ENCODE data around the gene TUBD1.

The TUBD1 gene

DNA sequence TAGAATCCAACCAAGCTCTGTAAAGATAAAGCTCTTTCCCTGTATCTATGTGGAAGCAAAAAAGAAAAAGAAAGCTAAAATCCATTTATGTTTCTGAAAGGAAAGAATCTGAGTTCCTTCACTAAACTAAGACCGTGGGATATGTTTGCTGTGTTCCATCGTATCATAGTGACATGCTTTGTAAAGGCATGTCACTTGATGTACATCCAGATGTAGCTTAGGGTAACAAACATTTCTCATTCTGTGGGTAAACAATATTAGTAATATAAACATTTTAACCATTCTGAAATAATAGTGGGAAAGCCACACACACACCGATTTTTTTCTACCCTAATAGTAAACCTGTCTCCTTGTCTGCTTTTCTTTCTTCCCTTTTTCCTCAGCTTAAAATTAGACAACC is 78.1 kb downstream of the TUBD1 start:
- H3K4me1 ChIP-seq (ENCODE audit: control insufficient read depth, insufficient read depth, low read length, poor library complexity, severe bottlenecking) = no peaks in the 10 kb centered on the region
- H3K4me3 ChIP-seq (ENCODE audit: extremely low read depth, insufficient read depth, low read length, poor library complexity, severe bottlenecking) = no peak overlapping the region
- WGBS, 2 experiments (ENCODE audit: insufficient coverage in 2 of 2) = 96 to 100% methylated on average over 1 to 2 of the region's 3 CpGs
- no peaks in the 10 kb centered on the region for H3K9me3 ChIP-seq (ENCODE audit: control insufficient read depth, low read length)
- no peak overlapping the region for H3K27ac ChIP-seq (ENCODE audit: low read depth, low read length, severe bottlenecking)
- peaks cover 27% of the 10 kb centered on the region for H3K36me3 ChIP-seq (ENCODE audit: control insufficient read depth, insufficient read depth, low read length)

GRCh38 chr17:59814276-59814675 is 78.5 kb downstream of the TUBD1 start:
- no peak overlapping the region for H3K27ac ChIP-seq (ENCODE audit: low read depth, low read length, severe bottlenecking)
- H3K4me1 ChIP-seq (ENCODE audit: control insufficient read depth, insufficient read depth, low read length, poor library complexity, severe bottlenecking) = no peaks in the 10 kb centered on the region
- H3K36me3 ChIP-seq (ENCODE audit: control insufficient read depth, insufficient read depth, low read length) = peaks cover 27% of the 10 kb centered on the region
- WGBS, 2 experiments (ENCODE audit: insufficient coverage in 2 of 2) = 100% methylated on average over 1 of the region's 1 CpG; no CpG with 5 or more reads in 1 of the 2 experiments
- H3K4me3 ChIP-seq (ENCODE audit: extremely low read depth, insufficient read depth, low read length, poor library complexity, severe bottlenecking) = no peak overlapping the region
- H3K9me3 ChIP-seq (ENCODE audit: control insufficient read depth, low read length) = no peaks in the 10 kb centered on the region

DNA sequence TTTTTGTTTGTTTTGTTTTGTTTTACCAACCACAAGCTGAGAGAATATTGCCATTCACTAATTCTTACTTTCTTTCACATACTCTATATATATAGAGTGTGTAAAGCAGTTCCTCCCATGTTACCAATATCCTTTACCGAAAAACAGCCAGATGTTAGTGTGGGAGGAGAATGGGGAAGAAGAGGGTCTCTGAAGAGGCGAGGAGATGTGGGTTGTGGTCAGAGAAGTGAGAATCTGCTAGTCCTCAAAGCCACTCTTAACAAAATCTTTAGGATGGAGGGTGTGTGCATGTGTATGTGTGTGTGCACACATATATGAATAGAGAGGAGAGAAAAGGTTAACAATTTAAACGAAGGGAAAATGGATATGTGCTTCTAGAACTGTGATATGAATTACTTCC is 80.6 kb downstream of the TUBD1 start:
- no peaks in the 10 kb centered on the region for H3K9me3 ChIP-seq (ENCODE audit: control insufficient read depth, low read length)
- 100% methylated on average over 1 of the region's 3 CpGs; no CpG with 5 or more reads in 1 of the 2 experiments for WGBS, 2 experiments (ENCODE audit: insufficient coverage in 2 of 2)
- H3K36me3 ChIP-seq (ENCODE audit: control insufficient read depth, insufficient read depth, low read length) = peaks cover 27% of the 10 kb centered on the region
- no peak overlapping the region for H3K4me3 ChIP-seq (ENCODE audit: extremely low read depth, insufficient read depth, low read length, poor library complexity, severe bottlenecking)
- no peak overlapping the region for H3K27ac ChIP-seq (ENCODE audit: low read depth, low read length, severe bottlenecking)
- H3K4me1 ChIP-seq (ENCODE audit: control insufficient read depth, insufficient read depth, low read length, poor library complexity, severe bottlenecking) = no peaks in the 10 kb centered on the region

DNA sequence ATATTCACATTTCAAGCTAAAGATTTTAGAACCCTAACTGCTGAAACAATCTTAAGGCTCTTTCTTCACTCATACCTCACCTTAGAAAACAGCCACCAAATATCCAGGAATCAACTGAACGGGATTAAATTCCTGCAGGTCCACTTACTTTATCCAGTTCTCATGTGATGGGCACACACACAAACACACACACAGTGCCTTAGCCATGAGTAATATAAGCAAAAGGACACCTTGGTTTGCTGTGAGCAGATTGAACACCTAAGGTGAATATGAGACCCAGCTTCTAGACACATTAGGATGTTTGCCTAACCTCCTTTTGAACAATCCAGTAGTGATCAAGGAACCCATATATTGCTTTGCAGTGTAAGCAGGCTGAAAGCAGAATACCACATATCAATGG is 81.5 kb downstream of the TUBD1 start:
- no peak overlapping the region for H3K4me3 ChIP-seq (ENCODE audit: extremely low read depth, insufficient read depth, low read length, poor library complexity, severe bottlenecking)
- 80% methylated on average over 1 of the region's 1 CpG; no CpG with 5 or more reads in 1 of the 2 experiments for WGBS, 2 experiments (ENCODE audit: insufficient coverage in 2 of 2)
- H3K9me3 ChIP-seq (ENCODE audit: control insufficient read depth, low read length) = no peaks in the 10 kb centered on the region
- no peak overlapping the region for H3K27ac ChIP-seq (ENCODE audit: low read depth, low read length, severe bottlenecking)
- H3K4me1 ChIP-seq (ENCODE audit: control insufficient read depth, insufficient read depth, low read length, poor library complexity, severe bottlenecking) = no peaks in the 10 kb centered on the region
- H3K36me3 ChIP-seq (ENCODE audit: control insufficient read depth, insufficient read depth, low read length) = peaks cover 19% of the 10 kb centered on the region

- no peak overlapping the region for H3K4me3 ChIP-seq (ENCODE audit: extremely low read depth, insufficient read depth, low read length, poor library complexity, severe bottlenecking)
- no peaks in the 10 kb centered on the region for H3K4me1 ChIP-seq (ENCODE audit: control insufficient read depth, insufficient read depth, low read length, poor library complexity, severe bottlenecking)
- no CpG with 5 or more reads among the region's 1 CpG for WGBS, 2 experiments (ENCODE audit: insufficient coverage in 2 of 2)
- no peaks in the 10 kb centered on the region for H3K9me3 ChIP-seq (ENCODE audit: control insufficient read depth, low read length)
- H3K27ac ChIP-seq (ENCODE audit: low read depth, low read length, severe bottlenecking) = no peak overlapping the region
- peaks cover 15% of the 10 kb centered on the region for H3K36me3 ChIP-seq (ENCODE audit: control insufficient read depth, insufficient read depth, low read length)
Measured at GRCh38 chr17:59810894-59811153, 81.9 kb downstream of the TUBD1 start.
